Sigmoid colon (tissue), 7 donors: ENCODE data around the gene SLC25A11. TPM values are rescaled to one million over a fixed set of nuclear protein-coding genes. Genes with fewer than 3 reads are reported as not detected.
A peak's percentile ranks its signal among the peaks of the same experiment; 100 is the strongest.

Experiments used
- DNase-seq: peaks from one replicate; pipeline ENCODE4 v3.0.0-alpha.2; 2019
- H3K27ac ChIP-seq, 4 donors: fragments of 200-600 bp; sonication (generic); one replicate each; pipeline ENCODE4 v1.5.1; 2016 to 2019; ENCODE audit warnings: mild to moderate bottlenecking in 1 of 4
- H3K27me3 ChIP-seq, 3 donors: fragments of 200-600 bp; sonication (generic); one replicate each; pipeline ENCODE4 v1.5.1; 2019; ENCODE audit warnings: mild to moderate bottlenecking in 1 of 3
- H3K36me3 ChIP-seq, 4 donors: fragments of 200-600 bp; sonication (generic); one replicate each; pipeline ENCODE4 v1.5.1; 2016 to 2019
- H3K4me1 ChIP-seq, 4 donors: fragments of 200-600 bp; sonication (generic); one replicate each; pipeline ENCODE4 v1.5.1; 2017 to 2019
- H3K4me3 ChIP-seq, 4 donors: fragments of 200-600 bp; sonication (generic); one replicate each; pipeline ENCODE4 v1.5.1; 2017 to 2019; ENCODE audit warnings: mild to moderate bottlenecking in 2 of 4, moderate library complexity in 1 of 4
- H3K9me3 ChIP-seq, 4 donors: fragments of 200-600 bp in 3 of 4; sonication (generic) in 3 of 4; one replicate each; pipeline versions ENCODE4 v1.5.1 to v1.6.1; 2013 to 2019
- EP300 ChIP-seq, 4 donors: sonication (generic); formaldehyde crosslinking; IDR thresholded peaks; one replicate each; pipeline ENCODE4 v1.6.1; 2017; ENCODE audit warnings: antibody characterized with exemption in 4 of 4
- POLR2A ChIP-seq, 2 donors: fragments of 450-650 bp; IDR thresholded peaks; one replicate each; pipeline ENCODE4 v1.6.1; 2016; ENCODE audit warnings: antibody characterized with exemption in 2 of 2, mild to moderate bottlenecking in 2 of 2, moderate library complexity in 2 of 2
- POLR2AphosphoS5 ChIP-seq, 4 donors: sonication (generic); formaldehyde crosslinking; IDR thresholded peaks; one replicate each; pipeline ENCODE4 v1.6.1; 2017; ENCODE audit warnings: antibody characterized with exemption in 4 of 4
- WGBS, 2 donors: extraction: QIAGEN DNeasy Blood & Tissue Kit; methylation state at CpG; one replicate each; pipeline ENCODE4 v1.1.7; 2013; 5-methylcytosine and 5-hydroxymethylcytosine counted together
- intact Hi-C: fragments of 100-400 bp; cut with DNase I; formaldehyde crosslinking; loops from one replicate; pipeline ENCODE4 v1.15.1; 2023
- polyA plus RNA-seq, 3 donors: library from polyadenylated mRNA; stranded (reverse); fragments of 200-250 nt; gene quantifications; one replicate each; pipeline ENCODE4 v1.2.3, GENCODE V29; 2013
- total RNA-seq, 4 donors: library from RNA; depleted of rRNA; stranded (reverse); fragments of >200 nt; gene quantifications; one replicate each; pipeline ENCODE4 v1.1.0, GENCODE V29; 2016
- TF ChIP-seq, protein P1 (sequence below), 4 experiments: fragments of 450-650 bp in 3 of 4; fragments of 200-600 bp in 1 of 4; IDR thresholded peaks; one replicate each; pipeline ENCODE4 v1.5.1; 2016 to 2019; ENCODE audit warnings: antibody characterized with exemption in 4 of 4, mild to moderate bottlenecking in 3 of 4, moderate library complexity in 2 of 4
- donor health status: healthy with polysubstance abuse.
- donor health status: Bipolar disorder and iron deficiency.
- donor health status: healthy.

The SLC25A11 gene
- total and polyA plus RNA-seq, 7 donors: 41.0 to 82.8 (median 57.7) TPM

DNA sequence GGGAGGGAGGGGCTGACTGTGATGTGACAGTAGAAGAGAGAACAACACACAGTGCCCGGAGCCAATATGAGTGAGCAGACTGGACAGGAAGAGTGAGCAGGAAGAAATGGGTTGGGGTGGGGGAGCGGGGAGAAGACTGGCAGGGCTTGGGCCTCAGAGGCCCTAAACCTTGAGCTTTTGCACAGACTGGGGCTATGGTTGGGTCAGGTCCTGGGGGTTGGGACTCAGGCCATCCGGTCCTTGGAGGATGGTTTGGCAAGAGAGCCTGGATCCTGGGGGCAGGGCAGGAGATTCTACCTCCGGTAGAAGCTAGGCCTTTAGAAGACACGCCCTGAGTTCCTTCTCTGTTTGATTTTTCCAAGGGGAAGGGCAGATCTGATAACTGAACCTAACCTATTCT is 46.6 kb upstream of the SLC25A11 start:
- Histone ChIP-seq H3K27me3 (no peaks in the 10 kb centered on the region), H3K36me3 (peaks cover 8 to 29% (median 9%) of the 10 kb centered on the region in 4 donors), H3K4me3 (peak overlapping the region; percentile 68 to 97 (median 80)), H3K4me1 (peaks cover 0 to 31% (median 25%) of the 10 kb centered on the region in 4 donors), H3K9me3 (no peaks in the 10 kb centered on the region), H3K27ac (peak overlapping the region; percentile 93 to 97 (median 95))
- 16 to 49% methylated on average over 5 of the region's 5 CpGs for WGBS, 2 donors
- intact Hi-C loops: loop anchor here (2.0 to 5.0 kb wide), 3 partner anchors 18 to 199 kb away; partner anchors contain the start of genes GLTPD2 and VMO1
- no peak for TF ChIP-seq POLR2AphosphoS5 (IDR thresholded peaks at IDR 0.05)
- peak; percentile 64 for DNase-seq

DNA sequence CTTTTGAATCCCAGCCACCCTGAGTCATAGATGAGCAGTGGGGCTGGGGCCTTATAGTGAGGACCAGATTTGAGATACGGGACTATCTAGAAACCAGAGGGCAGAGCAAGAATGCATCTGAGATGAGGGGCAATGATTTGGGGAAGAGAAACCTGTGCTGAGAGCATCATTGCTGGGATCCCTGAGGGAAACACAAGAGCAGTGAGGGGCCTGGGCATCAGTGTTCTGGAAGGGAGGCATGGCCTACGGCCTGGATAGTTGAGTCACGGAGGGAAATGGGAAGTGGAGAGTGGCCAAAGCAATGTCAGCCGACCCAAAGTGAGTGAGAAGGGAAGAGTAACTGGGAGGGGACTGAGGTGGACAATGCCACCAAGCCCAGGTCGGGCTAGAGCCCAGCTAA is 42.5 kb upstream of the SLC25A11 start:
- DNase-seq: no peak
- H3K4me1 ChIP-seq: peaks cover 0 to 23% (median 17%) of the 10 kb centered on the region in 4 donors
- H3K27ac ChIP-seq: no peak overlapping the region
- H3K36me3 ChIP-seq: peaks cover 18 to 66% (median 30%) of the 10 kb centered on the region in 4 donors
- no peaks in the 10 kb centered on the region for H3K9me3 ChIP-seq
- TF ChIP-seq POLR2A (IDR thresholded peaks at IDR 0.05): no peak
- WGBS, 2 donors: 70 to 84% methylated on average over 5 of the region's 5 CpGs
- intact Hi-C loops: loop anchor here (5.0 kb wide), 1 partner anchor 80 kb away; no protein-coding TSS in a partner anchor
- no peaks in the 10 kb centered on the region for H3K27me3 ChIP-seq
- no peak overlapping the region for H3K4me3 ChIP-seq

DNA sequence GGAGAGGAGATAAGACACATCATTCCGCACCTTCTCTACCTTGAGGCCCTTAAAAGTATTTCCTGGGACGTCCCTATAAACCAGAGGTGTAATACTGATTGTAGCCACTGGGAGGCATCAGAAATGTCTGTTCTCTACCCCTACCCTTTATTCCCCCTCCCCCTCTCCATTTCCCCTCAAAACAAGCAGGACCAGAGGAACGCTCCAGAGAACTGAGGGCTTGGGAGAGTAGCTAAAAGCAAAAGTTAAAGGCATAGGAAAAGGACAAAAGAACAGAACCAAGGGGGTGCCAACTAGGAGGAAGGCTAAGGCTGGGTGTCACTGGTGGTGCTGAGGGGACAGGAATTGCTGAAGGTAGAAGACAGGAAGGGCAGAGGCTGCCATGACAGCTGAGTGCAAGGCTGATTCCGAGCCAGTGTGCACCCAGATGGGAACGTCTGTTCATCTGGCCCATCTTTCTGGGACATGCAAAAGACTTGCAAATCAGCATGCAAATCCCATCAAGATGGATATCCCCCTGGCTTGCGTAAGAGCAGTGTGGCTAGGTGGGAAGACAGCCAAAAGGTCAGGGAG is 40.9 kb upstream of the SLC25A11 start:
- intact Hi-C loops: loop anchor here (5.0 kb wide), 1 partner anchor 82 kb away; no protein-coding TSS in a partner anchor
- WGBS, 2 donors: 37 to 39% methylated on average over 6 of the region's 6 CpGs
- H3K27ac ChIP-seq: no peak overlapping the region
- H3K4me1 ChIP-seq: peaks cover 0 to 10% (median 5%) of the 10 kb centered on the region in 4 donors
- peaks cover 27 to 82% (median 38%) of the 10 kb centered on the region in 4 donors for H3K36me3 ChIP-seq
- no peak for DNase-seq
- TF ChIP-seq POLR2A (IDR thresholded peaks at IDR 0.05): no peak
- TF ChIP-seq, protein P1, sequence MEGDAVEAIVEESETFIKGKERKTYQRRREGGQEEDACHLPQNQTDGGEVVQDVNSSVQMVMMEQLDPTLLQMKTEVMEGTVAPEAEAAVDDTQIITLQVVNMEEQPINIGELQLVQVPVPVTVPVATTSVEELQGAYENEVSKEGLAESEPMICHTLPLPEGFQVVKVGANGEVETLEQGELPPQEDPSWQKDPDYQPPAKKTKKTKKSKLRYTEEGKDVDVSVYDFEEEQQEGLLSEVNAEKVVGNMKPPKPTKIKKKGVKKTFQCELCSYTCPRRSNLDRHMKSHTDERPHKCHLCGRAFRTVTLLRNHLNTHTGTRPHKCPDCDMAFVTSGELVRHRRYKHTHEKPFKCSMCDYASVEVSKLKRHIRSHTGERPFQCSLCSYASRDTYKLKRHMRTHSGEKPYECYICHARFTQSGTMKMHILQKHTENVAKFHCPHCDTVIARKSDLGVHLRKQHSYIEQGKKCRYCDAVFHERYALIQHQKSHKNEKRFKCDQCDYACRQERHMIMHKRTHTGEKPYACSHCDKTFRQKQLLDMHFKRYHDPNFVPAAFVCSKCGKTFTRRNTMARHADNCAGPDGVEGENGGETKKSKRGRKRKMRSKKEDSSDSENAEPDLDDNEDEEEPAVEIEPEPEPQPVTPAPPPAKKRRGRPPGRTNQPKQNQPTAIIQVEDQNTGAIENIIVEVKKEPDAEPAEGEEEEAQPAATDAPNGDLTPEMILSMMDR (IDR thresholded peaks at IDR 0.05): peak; percentile 61 to 88 (median 80)
- no peaks in the 10 kb centered on the region for H3K9me3 ChIP-seq
- H3K4me3 ChIP-seq: no peak overlapping the region
- H3K27me3 ChIP-seq: no peaks in the 10 kb centered on the region

DNA sequence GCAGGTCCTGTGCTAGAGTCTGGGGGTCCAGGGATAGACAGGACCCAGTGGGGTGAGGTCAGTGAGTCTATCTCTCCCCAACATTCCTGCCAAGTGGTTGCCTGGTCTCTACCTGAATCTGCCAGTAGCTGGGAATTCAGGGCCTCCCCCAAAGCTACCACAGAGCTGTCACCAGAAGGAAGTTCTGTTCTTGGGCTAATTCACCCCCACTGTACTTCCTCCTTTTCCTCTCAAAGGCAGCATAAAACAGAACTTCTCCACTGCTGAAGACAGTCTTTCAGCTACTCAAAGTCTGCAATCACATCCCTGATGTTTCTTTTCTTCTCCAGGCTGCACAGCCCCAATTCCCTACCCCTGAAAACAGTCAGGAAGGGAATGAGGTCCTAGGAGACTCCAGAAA is 38.9 kb upstream of the SLC25A11 start:
- Histone ChIP-seq H3K9me3 (no peaks in the 10 kb centered on the region), H3K36me3 (peaks cover 29 to 84% (median 41%) of the 10 kb centered on the region in 4 donors), H3K4me3 (no peak overlapping the region), H3K27ac (no peak overlapping the region), H3K4me1 (peaks cover 0 to 13% (median 8%) of the 10 kb centered on the region in 4 donors), H3K27me3 (no peaks in the 10 kb centered on the region)
- no peak for DNase-seq
- intact Hi-C loops: loop anchor here (1.0 kb wide), 1 partner anchor 8 kb away; no protein-coding TSS in a partner anchor
- TF ChIP-seq, protein P1 (IDR thresholded peaks at IDR 0.05): no peak
- TF ChIP-seq POLR2AphosphoS5 (IDR thresholded peaks at IDR 0.05) (no peak), POLR2A (IDR thresholded peaks at IDR 0.05) (no peak), EP300 (IDR thresholded peaks at IDR 0.05) (no peak)

DNA sequence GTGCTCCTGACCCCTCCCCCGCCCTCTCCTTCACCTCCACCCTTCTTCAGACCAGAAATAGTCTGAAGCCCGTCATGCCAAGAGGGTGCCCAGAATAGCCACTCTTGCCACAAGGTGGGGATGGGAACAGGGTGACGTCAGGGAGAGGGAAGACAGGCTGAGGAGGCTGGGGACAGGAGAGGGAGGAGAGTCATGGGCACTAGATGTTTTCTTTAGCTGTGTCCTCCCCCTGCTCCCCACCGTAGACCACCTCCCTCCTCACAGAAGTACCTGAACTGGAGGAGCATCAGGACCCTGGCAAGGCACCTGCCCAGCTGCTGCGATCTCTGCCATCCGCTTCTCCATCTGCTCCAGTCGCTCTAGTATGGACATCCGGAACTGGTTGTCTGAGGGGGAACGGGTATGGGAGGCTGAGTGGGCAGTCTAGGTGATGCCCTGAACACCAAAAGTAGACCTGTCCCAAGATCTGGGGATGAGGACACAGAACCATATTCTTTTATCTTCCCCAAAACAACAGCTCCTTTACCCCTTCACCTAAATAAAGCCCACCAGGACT is 34.3 kb upstream of the SLC25A11 start:
- Histone ChIP-seq H3K36me3 (peaks cover 39 to 77% (median 50%) of the 10 kb centered on the region in 4 donors), H3K4me1 (peaks cover 0 to 26% (median 20%) of the 10 kb centered on the region in 4 donors), H3K9me3 (no peaks in the 10 kb centered on the region), H3K27ac (peak overlapping the region in 1 of 4 donors; percentile 25), H3K27me3 (no peaks in the 10 kb centered on the region), H3K4me3 (no peak overlapping the region)
- 91 to 93% methylated on average over 9 of the region's 9 CpGs for WGBS, 2 donors
- intact Hi-C loops: no loop called here
- peak; percentile 58 for DNase-seq
- TF ChIP-seq, protein P1 (IDR thresholded peaks at IDR 0.05): no peak
- TF ChIP-seq POLR2AphosphoS5 (IDR thresholded peaks at IDR 0.05) (no peak), EP300 (IDR thresholded peaks at IDR 0.05) (no peak), POLR2A (IDR thresholded peaks at IDR 0.05) (no peak)
